Astrocyte (in vitro differentiated cells and primary cell): ENCODE measurements around the gene IGDCC3. TPM values are rescaled to one million over a fixed set of nuclear protein-coding genes. Genes with fewer than 3 reads are reported as not detected.
A peak's percentile ranks its signal among the peaks of the same experiment; 100 is the strongest.
"Not testable (repeated sequence)": the region's sequence is repeated elsewhere in the genome, so short reads cannot be mapped to it uniquely, and the experiment has no call there.

Source experiments
- DNase-seq: peaks from one replicate; pipeline ENCODE4 v3.0.0-alpha.2; 2010; ENCODE audit warnings: low read depth
- FAIRE-seq: peaks from 2 replicates; lab custom pipeline; 2011; peaks lifted over from hg19 to GRCh38; lab: Jason Lieb, UNC
- H2AFZ ChIP-seq: 2 replicates; pipeline ENCODE4 v1.6.0; 2012; ENCODE audit warnings: low read depth, low read length, inconsistent platforms
- H3K27ac ChIP-seq: 2 replicates; pipeline ENCODE4 v1.5.1; 2011; ENCODE audit warnings: low read depth, low read length, inconsistent platforms
- H3K27me3 ChIP-seq: 2 replicates; pipeline ENCODE4 v1.6.0; 2011; ENCODE audit warnings: low read length, inconsistent platforms; ENCODE audit not compliant: insufficient read depth
- H3K36me3 ChIP-seq: 2 replicates; pipeline ENCODE4 v1.5.1; 2011; ENCODE audit warnings: low read length, inconsistent platforms; ENCODE audit not compliant: insufficient read depth
- H3K4me1 ChIP-seq: 2 replicates; pipeline ENCODE4 v1.5.1; 2011; ENCODE audit warnings: low read length, inconsistent platforms; ENCODE audit not compliant: insufficient read depth
- H3K4me2 ChIP-seq: 2 replicates; pipeline ENCODE4 v1.6.0; 2012; ENCODE audit warnings: low read length, inconsistent platforms
- H3K4me3 ChIP-seq: 2 replicates; pipeline ENCODE4 v1.5.1; 2011; ENCODE audit warnings: low read depth, mild to moderate bottlenecking, low read length, inconsistent platforms; ENCODE audit not compliant: insufficient read depth
- H3K79me2 ChIP-seq: 2 replicates; pipeline ENCODE4 v1.6.0; 2012; ENCODE audit warnings: mild to moderate bottlenecking, low read length, inconsistent platforms; ENCODE audit not compliant: insufficient read depth
- H3K9ac ChIP-seq: 2 replicates; pipeline ENCODE4 v1.6.0; 2012; ENCODE audit warnings: mild to moderate bottlenecking, low read length, inconsistent platforms
- H3K9me3 ChIP-seq: 2 replicates; pipeline ENCODE4 v1.5.1; 2012; ENCODE audit warnings: low read depth, mild to moderate bottlenecking, low read length, inconsistent platforms; ENCODE audit not compliant: insufficient read depth
- H4K20me1 ChIP-seq: 2 replicates; pipeline ENCODE4 v1.6.0; 2012; ENCODE audit warnings: low read length, inconsistent platforms; ENCODE audit not compliant: insufficient read depth
- H3K27ac Mint-ChIP-seq: one replicate; pipeline ENCODE4 v1.8.0; 2021; ENCODE audit warnings: mild to moderate bottlenecking, mixed read lengths; ENCODE audit not compliant: unreplicated experiment
- H3K27me3 Mint-ChIP-seq: one replicate; pipeline ENCODE4 v1.8.0; 2021; ENCODE audit warnings: low read depth, mixed read lengths; ENCODE audit not compliant: unreplicated experiment
- H3K36me3 Mint-ChIP-seq: one replicate; pipeline ENCODE4 v1.8.0; 2021; ENCODE audit warnings: low read depth, mixed read lengths; ENCODE audit not compliant: unreplicated experiment
- H3K4me1 Mint-ChIP-seq: one replicate; pipeline ENCODE4 v1.8.0; 2021; ENCODE audit warnings: low read depth, mixed read lengths; ENCODE audit not compliant: unreplicated experiment
- H3K4me3 Mint-ChIP-seq: one replicate; pipeline ENCODE4 v1.8.0; 2021; ENCODE audit warnings: mild to moderate bottlenecking, moderate library complexity, mixed read lengths; ENCODE audit not compliant: unreplicated experiment
- H3K9me3 Mint-ChIP-seq: one replicate; pipeline ENCODE4 v1.8.0; 2021; ENCODE audit warnings: mild to moderate bottlenecking, mixed read lengths; ENCODE audit not compliant: unreplicated experiment
- CTCF ChIP-seq: IDR thresholded peaks from 2 replicates; pipeline ENCODE4 v1.5.1; 2011; ENCODE audit warnings: low read depth, mild to moderate bottlenecking, inconsistent platforms, low read length, moderate library complexity; ENCODE audit not compliant: insufficient read depth
- EZH2 ChIP-seq: IDR thresholded peaks from 2 replicates; pipeline ENCODE4 v1.6.1; 2012; ENCODE audit warnings: mild to moderate bottlenecking, low read length, inconsistent platforms; ENCODE audit not compliant: insufficient read depth
- total RNA-seq: library from RNA; stranded (reverse); gene quantifications from 2 replicates; pipeline ENCODE4 v1.2.1, GENCODE V29; 2021

Gene IGDCC3
- total RNA-seq, 1 donor from 2014 or later, result 11.0 TPM

GRCh38 chr15:65355988-65356353 is 21.8 kb downstream of the IGDCC3 start:
- peak overlapping the region; percentile 41 for H3K9ac ChIP-seq
- H3K27ac ChIP-seq, result no peak overlapping the region
- H4K20me1 ChIP-seq, result peaks cover 5% of the 10 kb centered on the region
- peaks cover 8% of the 10 kb centered on the region for H3K4me1 ChIP-seq
- Mint-ChIP-seq H3K27me3 (peaks cover 24% of the 10 kb centered on the region), H3K36me3 (peaks cover 5% of the 10 kb centered on the region), H3K27ac (peak overlapping the region; percentile 71), H3K4me1 (peaks cover 5% of the 10 kb centered on the region), H3K4me3 (peak overlapping the region; percentile 76), H3K9me3 (peaks cover 5% of the 10 kb centered on the region)
- no peaks in the 10 kb centered on the region for H3K9me3 ChIP-seq
- H2AFZ ChIP-seq, result peak overlapping the region; percentile 41
- DNase-seq (no peak), FAIRE-seq (no peak)
- no peaks in the 10 kb centered on the region for H3K79me2 ChIP-seq
- peak overlapping the region; percentile 51 for H3K4me3 ChIP-seq
- TF ChIP-seq CTCF (no peak), EZH2 (peak; percentile 75)
- no peaks in the 10 kb centered on the region for H3K36me3 ChIP-seq
- peaks cover 21% of the 10 kb centered on the region for H3K27me3 ChIP-seq
- peak overlapping the region; percentile 88 for H3K4me2 ChIP-seq

- Histone ChIP-seq H3K4me3 (peak overlapping the region; percentile 51), H4K20me1 (peaks cover 5% of the 10 kb centered on the region), H3K79me2 (no peaks in the 10 kb centered on the region), H3K9me3 (no peaks in the 10 kb centered on the region), H3K9ac (peak overlapping the region; percentile 41), H3K27me3 (peaks cover 21% of the 10 kb centered on the region), H2AFZ (peak overlapping the region; percentile 75), H3K36me3 (no peaks in the 10 kb centered on the region), H3K4me2 (peak overlapping the region; percentile 88), H3K4me1 (peaks cover 8% of the 10 kb centered on the region), H3K27ac (no peak overlapping the region)
- H3K4me3 Mint-ChIP-seq, result peak overlapping the region; percentile 68
- peaks cover 5% of the 10 kb centered on the region for H3K4me1 Mint-ChIP-seq
- peaks cover 24% of the 10 kb centered on the region for H3K27me3 Mint-ChIP-seq
- no peak overlapping the region for H3K27ac Mint-ChIP-seq
- TF ChIP-seq EZH2 (peak; percentile 91), CTCF (no peak)
- peaks cover 8% of the 10 kb centered on the region for H3K36me3 Mint-ChIP-seq
- FAIRE-seq, result no peak
- no peak for DNase-seq
- peaks cover 5% of the 10 kb centered on the region for H3K9me3 Mint-ChIP-seq
Measured at GRCh38 chr15:65355173-65355987, 22.4 kb downstream of the IGDCC3 start.

- Mint-ChIP-seq H3K27me3 (peaks cover 24% of the 10 kb centered on the region), H3K27ac (no peak overlapping the region), H3K36me3 (peaks cover 8% of the 10 kb centered on the region), H3K9me3 (peaks cover 5% of the 10 kb centered on the region), H3K4me1 (peaks cover 5% of the 10 kb centered on the region), H3K4me3 (peak overlapping the region; percentile 40)
- DNase-seq (no peak), FAIRE-seq (no peak)
- H3K9ac ChIP-seq, result no peak overlapping the region
- H3K36me3 ChIP-seq, result no peaks in the 10 kb centered on the region
- H3K4me2 ChIP-seq, result no peak overlapping the region
- no peak overlapping the region for H2AFZ ChIP-seq
- no peaks in the 10 kb centered on the region for H3K79me2 ChIP-seq
- no peaks in the 10 kb centered on the region for H3K9me3 ChIP-seq
- H3K4me1 ChIP-seq, result peaks cover 8% of the 10 kb centered on the region
- peaks cover 21% of the 10 kb centered on the region for H3K27me3 ChIP-seq
- H3K4me3 ChIP-seq, result no peak overlapping the region
- TF ChIP-seq EZH2, result no peak
- TF ChIP-seq CTCF, result no peak
- H4K20me1 ChIP-seq, result peaks cover 5% of the 10 kb centered on the region
- H3K27ac ChIP-seq, result no peak overlapping the region
Measured at GRCh38 chr15:65354835-65355172, 23.0 kb downstream of the IGDCC3 start.

GRCh38 chr15:65351972-65352371 is 25.8 kb downstream of the IGDCC3 start:
- not testable (repeated sequence) for H3K36me3 ChIP-seq, H3K4me1 Mint-ChIP-seq, H3K27me3 Mint-ChIP-seq, H3K9me3 ChIP-seq, FAIRE-seq, H3K9me3 Mint-ChIP-seq, H2AFZ ChIP-seq, H3K9ac ChIP-seq, H3K79me2 ChIP-seq, H3K27ac Mint-ChIP-seq, H3K4me1 ChIP-seq, H3K27ac ChIP-seq, H3K4me3 ChIP-seq, H3K4me3 Mint-ChIP-seq, H4K20me1 ChIP-seq, H3K4me2 ChIP-seq, DNase-seq
- peaks cover 17% of the 10 kb centered on the region for H3K27me3 ChIP-seq
- H3K36me3 Mint-ChIP-seq, result peaks cover 11% of the 10 kb centered on the region
